Fibroblast of villous mesenchyme (primary cell): ENCODE data around the gene ARID4B. TPM values are rescaled to one million over a fixed set of nuclear protein-coding genes. Genes with fewer than 3 reads are reported as not detected.
A peak's percentile ranks its signal among the peaks of the same experiment; 100 is the strongest.
"Not testable (repeated sequence)": the region's sequence is repeated elsewhere in the genome, so short reads cannot be mapped to it uniquely, and the experiment has no call there.

Experiments used
- DNase-seq: peaks from one replicate; pipeline ENCODE4 v3.0.0-alpha.2; 2010; ENCODE audit warnings: low read depth
- H3K4me3 ChIP-seq: 2 replicates; pipeline ENCODE4 v1.5.1; 2011; ENCODE audit warnings: low read depth, mild to moderate bottlenecking, low read length
- CTCF ChIP-seq: IDR thresholded peaks from 2 replicates; pipeline ENCODE4 v1.5.1; 2012; ENCODE audit warnings: low read depth, mild to moderate bottlenecking, low read length; ENCODE audit not compliant: insufficient read depth
- total RNA-seq: library from RNA; depleted of rRNA; stranded (reverse); fragments of >200 nt; gene quantifications from 2 replicates; pipeline ENCODE4 v1.2.3, GENCODE V29; 2012

The ARID4B gene
- total RNA-seq, 1 donor = 40.2 TPM

GRCh38 chr1:235207209-235207565 lies 120.8 kb downstream of the ARID4B start:
- DNase-seq = no peak
- no peak for TF ChIP-seq CTCF
- no peak overlapping the region for H3K4me3 ChIP-seq

GRCh38 chr1:235206533-235207208 lies 121.3 kb downstream of the ARID4B start:
- DNase-seq = no peak
- H3K4me3 ChIP-seq = no peak overlapping the region
- TF ChIP-seq CTCF = no peak

GRCh38 chr1:235205687-235206086 lies 122.3 kb downstream of the ARID4B start:
- no peak for DNase-seq
- H3K4me3 ChIP-seq = no peak overlapping the region
- no peak for TF ChIP-seq CTCF

GRCh38 chr1:235203428-235203827 lies 124.6 kb downstream of the ARID4B start:
- H3K4me3 ChIP-seq = no peak overlapping the region
- no peak for TF ChIP-seq CTCF
- DNase-seq = no peak

- H3K4me3 ChIP-seq, DNase-seq: not testable (repeated sequence)
These were observed 125.5 kb downstream of the ARID4B start for GRCh38 chr1:235202447-235202846.

- DNase-seq = peak; percentile 34
- no peak overlapping the region for H3K4me3 ChIP-seq
These were observed 128.5 kb downstream of the ARID4B start for GRCh38 chr1:235199441-235199840.

GRCh38 chr1:235190431-235190830 lies 137.5 kb downstream of the ARID4B start:
- no peak for DNase-seq
- no peak for TF ChIP-seq CTCF
- no peak overlapping the region for H3K4me3 ChIP-seq

More at GRCh38 chr1:235199441-235199840, 128.5 kb downstream of the ARID4B start:
- TF ChIP-seq CTCF = peak; percentile 46
